Measurements from ENCODE around the gene CEP170B.
"Not testable (repeated sequence)": the region's sequence is repeated elsewhere in the genome, so short reads cannot be mapped to it uniquely, and the experiment has no call there.

CEP170B gene

DNA sequence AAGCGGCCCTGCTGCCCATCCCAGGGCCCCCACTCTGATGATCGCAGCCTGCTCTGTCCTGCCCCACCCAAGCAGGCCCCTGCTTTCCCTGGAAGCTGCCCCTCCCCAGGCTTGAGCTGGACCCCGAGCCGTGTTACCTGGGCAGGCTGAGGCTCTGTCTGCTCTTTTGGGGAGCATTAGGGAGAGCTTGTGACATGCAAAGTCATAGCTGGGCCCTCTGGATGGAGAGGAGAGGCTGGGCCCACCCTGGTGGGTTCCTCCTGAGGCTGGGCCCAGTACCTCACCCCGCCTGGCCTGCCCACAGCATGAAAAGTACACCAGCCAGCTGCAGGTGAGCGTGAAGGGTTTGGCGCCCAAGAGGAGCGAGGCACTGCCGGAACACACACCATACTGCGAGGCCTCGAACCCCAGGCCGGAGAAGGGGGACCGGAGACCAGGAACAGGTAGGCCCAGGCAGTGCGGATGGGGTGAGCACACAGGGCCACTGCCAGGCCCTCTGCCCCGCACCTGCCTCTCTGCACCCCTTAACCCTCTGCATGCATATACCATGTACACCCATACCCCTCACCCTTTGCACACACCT lies 15.0 kb downstream of the CEP170B start:
- DNase-seq, result no peak

DNA sequence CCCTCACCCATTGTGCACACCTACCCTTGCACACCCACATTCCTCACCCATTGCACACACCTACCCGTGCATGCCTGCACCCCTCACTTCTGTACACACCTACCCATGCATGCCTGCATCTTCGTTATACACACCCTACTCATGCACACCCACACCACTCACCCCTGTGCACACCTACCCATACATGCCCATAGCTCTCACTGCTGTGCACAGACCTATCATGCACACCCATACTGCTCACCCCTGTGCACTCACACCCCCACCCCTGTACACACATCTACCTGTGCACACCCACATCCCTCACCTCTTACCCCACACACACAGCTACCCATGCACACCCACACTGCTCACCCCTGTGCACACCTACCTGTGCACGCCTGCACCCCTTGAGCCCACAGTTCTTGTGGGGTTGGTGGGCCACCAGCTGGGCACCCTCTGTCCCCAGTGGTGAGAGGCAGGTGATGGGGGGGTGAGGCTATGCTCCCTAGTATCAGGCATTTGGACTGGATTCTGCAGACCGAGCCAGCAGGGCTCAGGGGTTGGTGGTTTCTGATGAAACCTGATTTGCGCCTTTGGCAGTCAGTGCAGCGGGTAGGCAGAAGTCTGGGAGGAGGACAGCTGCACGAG lies 15.6 kb downstream of the CEP170B start:
- DNase-seq, result no peak

DNA sequence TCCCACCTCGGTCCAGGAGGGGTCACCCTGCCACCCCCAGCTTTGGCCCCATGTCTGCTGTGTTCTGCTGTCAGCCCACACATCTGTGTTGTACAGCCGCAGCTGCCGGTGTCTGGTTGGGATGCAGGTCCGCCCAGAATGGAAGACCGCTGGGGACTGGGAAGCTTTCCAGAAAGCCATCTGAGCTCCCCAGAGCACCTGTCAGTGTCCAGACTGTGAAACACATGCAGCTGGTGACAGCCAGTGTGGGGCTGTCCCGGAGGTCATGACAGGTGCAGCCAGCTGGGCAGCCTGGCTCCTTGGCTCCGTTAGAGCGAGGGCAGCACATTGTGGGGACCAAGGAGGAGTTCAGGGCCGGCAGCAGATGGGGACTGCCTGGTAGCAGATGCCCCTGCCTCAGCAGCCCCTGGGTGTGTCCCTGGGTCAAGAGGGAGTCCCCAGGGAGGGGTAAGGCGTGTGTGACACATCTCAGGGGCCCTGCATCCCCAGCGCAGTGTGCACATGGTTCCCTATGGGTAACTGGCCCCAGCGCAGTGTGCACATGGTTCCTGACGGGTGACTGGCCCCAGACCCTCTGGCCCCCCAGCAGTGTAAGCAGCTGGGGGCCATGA lies 16.4 kb downstream of the CEP170B start:
- no peak for DNase-seq

DNA sequence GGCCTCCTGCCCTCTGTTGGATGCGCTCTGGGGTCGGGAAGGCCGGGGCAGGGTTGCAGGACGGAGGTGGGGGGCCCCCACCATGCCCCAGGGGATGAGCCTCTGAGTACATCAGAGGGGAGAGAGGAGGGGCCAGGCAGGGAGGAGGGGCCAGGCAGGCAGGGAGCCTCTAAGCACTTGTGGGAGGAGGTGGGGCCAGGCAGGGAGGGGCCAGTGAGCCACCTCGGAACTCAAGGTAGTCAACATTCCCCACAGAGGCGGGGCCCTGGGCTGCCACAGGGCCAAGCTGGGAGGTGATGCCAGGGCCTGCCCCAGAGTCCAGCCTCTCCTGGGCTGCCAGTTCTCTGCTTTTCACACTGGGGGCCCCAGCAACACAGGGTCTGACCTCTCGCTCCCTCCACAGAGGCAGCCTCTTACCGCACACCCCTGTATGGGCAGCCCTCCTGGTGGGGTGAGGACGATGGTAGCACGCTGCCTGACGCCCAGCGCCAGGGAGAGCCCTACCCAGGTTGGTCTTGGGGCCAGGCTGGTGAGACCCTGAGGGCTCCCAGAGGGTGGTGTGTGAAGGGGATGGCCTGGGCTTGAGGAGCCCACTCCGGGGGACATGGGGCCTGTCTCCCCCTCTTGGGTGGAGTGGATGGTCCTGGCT lies 17.4 kb downstream of the CEP170B start:
- DNase-seq, result no peak

DNA sequence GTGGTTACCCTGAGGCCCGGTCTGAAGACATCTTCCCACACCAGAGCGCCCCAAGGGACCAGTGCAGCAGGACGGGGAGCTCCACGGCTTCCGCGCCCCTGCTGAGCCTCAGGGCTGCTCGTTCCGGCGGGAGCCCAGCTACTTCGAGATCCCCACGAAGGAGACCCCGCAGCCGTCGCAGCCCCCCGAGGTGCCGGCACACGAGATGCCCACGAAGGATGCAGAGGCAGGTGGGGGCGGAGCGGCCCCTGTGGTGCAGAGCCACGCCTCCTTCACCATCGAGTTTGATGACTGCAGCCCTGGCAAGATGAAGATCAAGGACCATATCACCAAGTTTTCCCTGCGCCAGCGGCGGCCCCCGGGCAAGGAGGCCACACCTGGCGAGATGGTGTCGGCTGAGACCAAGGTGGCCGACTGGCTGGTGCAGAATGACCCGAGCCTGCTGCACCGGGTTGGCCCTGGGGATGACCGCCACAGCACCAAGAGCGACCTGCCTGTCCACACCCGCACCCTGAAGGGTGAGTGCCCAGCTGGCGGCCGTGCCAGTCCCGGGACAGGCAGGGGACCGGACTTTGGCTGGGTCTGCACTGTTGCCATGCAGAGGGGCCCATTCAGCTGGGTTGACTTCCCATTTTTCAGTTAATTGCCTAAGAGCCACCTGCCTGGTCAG lies 18.1 kb downstream of the CEP170B start:
- no peak for DNase-seq

DNA sequence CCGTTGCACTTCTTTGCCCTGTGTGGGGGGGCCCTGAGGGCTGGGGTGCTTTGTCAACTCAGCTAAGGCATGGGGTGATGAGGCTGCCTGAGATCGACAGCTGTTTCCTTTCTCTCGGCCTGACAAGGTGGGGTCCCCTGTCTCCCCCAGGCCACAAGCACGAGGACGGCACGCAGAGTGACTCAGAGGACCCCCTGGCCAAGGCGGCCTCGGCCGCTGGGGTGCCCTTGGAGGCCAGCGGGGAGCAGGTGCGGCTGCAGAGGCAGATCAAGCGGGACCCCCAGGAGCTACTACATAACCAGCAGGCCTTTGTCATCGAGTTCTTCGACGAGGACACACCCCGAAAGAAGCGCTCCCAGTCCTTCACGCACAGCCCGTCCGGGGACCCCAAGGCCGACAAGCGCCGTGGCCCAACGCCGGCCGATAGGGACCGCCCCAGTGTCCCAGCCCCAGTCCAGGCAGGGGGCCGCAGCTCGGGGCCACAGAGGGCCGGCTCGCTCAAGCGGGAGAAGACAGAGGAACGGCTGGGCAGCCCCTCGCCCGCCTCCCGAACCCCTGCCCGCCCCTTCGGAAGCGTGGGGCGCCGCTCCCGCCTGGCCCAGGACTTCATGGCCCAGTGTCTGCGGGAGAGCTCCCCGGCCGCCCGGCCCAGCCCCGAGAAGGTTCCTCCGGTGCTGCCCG lies 18.8 kb downstream of the CEP170B start:
- DNase-seq, result no peak

DNA sequence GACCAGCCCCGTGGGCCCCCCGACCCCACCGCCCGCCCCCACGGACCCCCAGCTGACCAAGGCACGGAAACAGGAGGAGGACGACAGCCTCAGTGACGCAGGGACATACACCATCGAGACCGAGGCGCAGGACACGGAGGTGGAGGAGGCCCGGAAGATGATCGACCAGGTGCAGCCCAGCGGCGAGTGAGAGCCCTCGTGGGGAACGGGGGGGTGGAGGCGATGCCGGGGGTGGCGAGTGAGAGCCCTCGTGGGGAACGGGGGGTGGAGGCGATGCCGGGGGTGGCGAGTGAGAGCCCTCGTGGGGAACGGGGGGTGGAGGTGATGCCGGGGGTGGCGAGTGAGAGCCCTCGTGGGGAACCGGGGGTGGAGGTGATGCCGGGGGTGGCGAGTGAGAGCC lies 19.3 kb downstream of the CEP170B start:
- not testable (repeated sequence) for DNase-seq

GRCh38 chr14:104885031-104885972 lies 20.2 kb downstream of the CEP170B start:
- DNase-seq, result no peak

GRCh38 chr14:104885973-104886689 lies 21.1 kb downstream of the CEP170B start:
- no peak for DNase-seq

DNA sequence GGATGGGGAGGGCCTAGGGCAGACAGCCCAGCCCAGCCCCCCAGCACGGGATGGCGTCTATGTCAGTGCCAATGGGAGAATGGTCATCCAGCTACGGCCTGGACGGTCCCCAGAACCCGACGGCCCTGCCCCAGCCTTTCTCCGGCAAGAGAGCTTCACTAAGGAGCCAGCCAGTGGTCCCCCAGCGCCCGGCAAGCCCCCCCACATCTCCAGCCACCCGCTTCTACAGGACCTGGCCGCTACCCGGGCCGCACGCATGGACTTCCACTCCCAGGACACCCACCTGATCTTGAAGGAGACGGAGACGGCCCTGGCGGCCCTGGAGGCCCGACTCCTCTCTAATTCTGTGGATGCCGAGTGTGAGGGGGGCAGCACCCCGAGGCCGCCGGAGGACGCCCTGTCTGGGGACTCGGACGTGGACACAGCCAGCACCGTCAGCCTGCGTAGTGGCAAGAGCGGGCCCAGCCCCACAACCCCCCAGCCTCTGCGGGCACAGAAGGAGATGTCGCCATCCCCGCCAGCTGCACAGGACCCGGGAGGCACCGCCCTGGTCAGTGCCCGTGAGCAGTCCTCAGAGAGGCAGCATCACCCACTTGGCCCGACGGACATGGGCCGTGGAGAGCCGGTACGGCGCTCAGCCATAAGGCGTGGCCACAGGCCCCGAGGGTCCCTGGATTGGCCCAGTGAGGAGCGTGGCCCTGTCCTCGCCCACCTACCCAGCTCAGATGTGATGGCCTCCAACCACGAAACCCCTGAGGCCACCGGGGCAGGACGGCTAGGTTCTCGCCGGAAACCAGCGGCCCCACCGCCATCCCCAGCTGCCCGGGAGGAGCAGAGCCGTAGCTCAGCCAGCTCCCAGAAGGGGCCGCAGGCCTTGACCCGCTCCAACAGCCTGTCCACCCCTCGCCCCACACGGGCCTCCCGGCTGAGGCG lies 21.9 kb downstream of the CEP170B start:
- no peak for DNase-seq

GRCh38 chr14:104887623-104888488 lies 22.8 kb downstream of the CEP170B start:
- no peak for DNase-seq

DNA sequence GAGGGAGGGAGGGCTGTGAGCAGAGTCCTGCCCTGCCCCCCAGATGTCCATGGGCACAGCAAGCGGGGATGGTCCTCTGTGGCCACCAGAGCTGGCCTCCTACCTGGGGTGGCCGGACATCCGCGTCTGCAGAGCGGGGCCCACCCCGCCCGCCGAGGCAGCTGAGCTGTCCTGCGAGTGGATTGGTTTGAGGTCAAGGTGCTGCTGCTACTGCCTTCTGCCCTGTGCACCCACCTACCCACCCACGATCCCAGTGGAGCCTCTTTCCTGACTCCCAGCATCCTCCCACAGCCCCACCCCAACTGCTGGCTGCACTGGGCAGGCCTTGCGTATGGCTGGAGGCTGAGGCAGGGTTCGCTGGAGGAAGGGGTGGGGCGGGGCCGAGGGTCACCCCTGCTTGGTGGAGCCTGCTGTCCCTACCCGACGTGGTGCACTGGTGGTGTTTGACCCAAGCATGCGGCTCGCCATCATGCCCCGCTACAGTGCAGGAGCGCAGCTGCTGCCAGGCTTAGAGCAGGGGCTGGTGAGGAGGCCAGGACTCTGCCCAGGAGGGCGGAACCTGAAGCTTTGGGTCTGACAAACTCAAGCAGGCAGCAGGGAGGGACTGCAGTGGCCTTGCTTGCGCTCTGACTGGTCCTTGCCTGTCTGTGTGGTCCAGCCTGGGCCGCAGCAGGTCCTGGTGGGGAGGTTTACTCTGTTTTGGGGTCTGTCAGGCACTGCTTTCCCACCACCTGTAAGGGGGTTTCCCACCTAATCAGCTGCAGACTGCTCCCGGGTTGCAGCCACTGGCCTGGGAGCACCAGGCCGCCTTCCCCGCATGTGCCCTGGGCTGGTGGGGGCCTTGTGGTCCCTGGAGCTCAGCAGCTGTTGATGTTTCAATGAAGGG lies 23.7 kb downstream of the CEP170B start:
- DNase-seq, result no peak

DNA sequence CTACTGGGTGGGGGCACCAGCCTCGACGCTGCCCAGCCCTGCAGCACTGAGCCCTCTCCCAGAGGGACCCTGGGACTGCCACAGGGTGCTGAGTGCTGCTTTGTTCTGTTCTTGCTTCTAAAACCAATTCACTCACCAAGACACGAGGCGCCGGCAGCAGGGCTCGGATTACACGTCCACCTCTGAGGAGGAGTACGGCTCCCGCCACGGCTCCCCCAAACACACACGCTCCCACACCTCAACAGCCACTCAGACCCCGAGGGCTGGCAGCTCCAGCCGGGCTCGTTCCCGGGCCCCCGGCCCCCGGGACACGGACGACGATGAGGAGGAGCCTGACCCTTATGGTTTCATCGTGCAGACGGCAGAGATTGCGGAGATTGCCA lies 24.3 kb downstream of the CEP170B start:
- no peak for DNase-seq

DNA sequence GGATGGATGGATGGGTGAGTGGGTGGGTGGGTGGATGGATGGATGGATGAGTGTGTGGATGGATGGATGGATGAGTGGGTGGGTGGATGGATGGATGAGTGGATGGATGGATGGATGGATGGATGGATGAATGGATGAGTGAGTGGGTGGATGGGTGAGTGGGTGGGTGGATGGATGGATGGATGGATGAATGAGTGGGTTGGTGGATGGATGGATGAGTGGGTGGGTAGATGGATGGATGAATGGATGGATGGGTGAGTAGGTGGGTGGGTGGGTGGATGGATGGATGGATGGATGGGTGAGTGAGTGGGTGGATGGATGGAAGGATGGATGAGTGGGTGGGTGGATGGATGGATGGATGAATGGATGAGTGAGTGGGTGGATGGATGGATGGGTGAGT lies 25.2 kb downstream of the CEP170B start:
- not testable (repeated sequence) for DNase-seq

DNA sequence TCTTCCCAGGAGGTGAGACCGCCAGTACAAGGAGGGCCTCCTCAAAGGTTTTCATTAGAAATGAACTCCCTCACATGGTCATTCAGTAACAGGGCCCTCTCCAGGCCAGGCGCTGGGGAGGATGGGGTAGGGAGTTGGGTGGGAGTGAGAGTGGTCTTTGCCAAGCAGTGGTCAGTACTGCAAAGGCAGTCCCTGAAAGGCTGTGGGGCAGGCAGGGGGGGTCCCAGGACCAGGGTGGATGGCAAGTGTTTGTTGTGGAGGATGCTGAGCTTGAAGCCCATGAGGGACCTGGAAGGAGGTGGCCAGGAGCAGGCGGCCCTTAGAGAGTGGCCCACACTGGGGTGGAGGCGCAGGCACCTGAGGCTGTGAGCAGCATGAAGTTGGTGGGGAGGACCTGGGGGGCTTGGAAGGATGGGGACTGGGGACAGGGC lies 26.1 kb downstream of the CEP170B start:
- DNase-seq, result no peak

GRCh38 chr14:104891664-104892530 lies 26.8 kb downstream of the CEP170B start:
- DNase-seq, result no peak
